ENCODE results near the gene NEFH.
A peak's percentile ranks its signal among the peaks of the same experiment; 100 is the strongest.

The NEFH gene

DNA sequence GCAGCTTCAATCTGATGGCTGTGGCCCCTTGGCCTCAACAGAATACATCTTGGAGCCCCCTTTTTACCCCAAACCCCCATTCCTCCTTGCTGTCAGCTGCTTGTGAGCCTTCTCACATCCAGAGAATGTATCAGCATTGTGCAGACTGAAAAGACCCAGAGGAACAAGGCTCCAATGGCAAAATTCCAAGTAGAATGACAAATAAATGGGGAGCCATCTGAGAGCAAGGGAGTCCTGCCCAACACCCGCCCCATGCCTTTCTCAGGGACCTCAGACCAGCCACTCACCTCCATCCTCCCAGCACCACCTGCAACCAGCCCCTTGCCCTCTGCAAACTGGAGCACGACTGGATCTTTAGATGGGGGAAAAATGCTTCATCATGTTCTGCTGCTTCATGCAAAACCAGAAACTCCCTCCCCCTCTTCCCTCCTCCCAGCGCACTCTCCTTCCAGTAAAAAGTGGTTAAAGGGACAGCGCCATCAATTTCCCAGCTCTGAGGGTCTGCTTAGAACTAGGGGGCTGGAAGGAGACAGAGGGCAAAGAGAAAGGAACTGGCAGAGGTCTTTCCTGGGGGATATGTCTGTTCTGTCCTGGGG lies 2.2 kb upstream of the NEFH start:
- no peak overlapping the region for H2BK15ac ChIP-seq (ENCODE audit: low read length)
- DNase-seq (ENCODE audit: low spot score) = no peak
- H3K27me3 ChIP-seq (ENCODE audit: control insufficient read depth in 3 of 3, insufficient read depth in 3 of 3, low read depth in 1 of 3, low read length in 3 of 3) = peaks cover 20 to 68% (median 46%) of the 10 kb centered on the region in 3 experiments
- H3K18ac ChIP-seq (ENCODE audit: low read length) = no peak overlapping the region
- H3K4me2 ChIP-seq (ENCODE audit: insufficient read depth, low read length, poor library complexity, severe bottlenecking) = no peak overlapping the region
- H3K9me3 ChIP-seq (replicated peaks in 1 of 2; ENCODE audit: control insufficient read depth in 2 of 2, insufficient read depth in 1 of 2, low read depth in 1 of 2, low read length in 2 of 2) = peaks cover 0 to 9% of the 10 kb centered on the region in 2 donors
- no peaks in the 10 kb centered on the region for H3K36me3 ChIP-seq (replicated peaks in 1 of 2; ENCODE audit: control insufficient read depth in 2 of 2, insufficient read depth in 2 of 2, low read length in 2 of 2)
- peaks cover 15 to 18% of the 10 kb centered on the region in 2 donors for H3K4me1 ChIP-seq (ENCODE audit: control insufficient read depth in 2 of 2, insufficient read depth in 1 of 2, low read depth in 1 of 2, low read length in 2 of 2)
- no peak overlapping the region for H3K23ac ChIP-seq (ENCODE audit: low read depth, low read length, poor library complexity)
- H3K4ac ChIP-seq (ENCODE audit: low read length) = no peak overlapping the region
- H3K4me3 ChIP-seq (ENCODE audit: low read length in 2 of 2) = no peak overlapping the region
- H2AFZ ChIP-seq (ENCODE audit: low read length) = no peak overlapping the region
- H2BK120ac ChIP-seq (ENCODE audit: low read depth, low read length) = no peak overlapping the region
- no peak overlapping the region for H3K9ac ChIP-seq (ENCODE audit: low read depth, low read length, poor library complexity)
- no peak overlapping the region for H4K91ac ChIP-seq (ENCODE audit: low read depth, low read length, poor library complexity)
- no peak overlapping the region for H2BK12ac ChIP-seq (ENCODE audit: low read length)
- H3K79me1 ChIP-seq (ENCODE audit: low read depth, low read length) = no peaks in the 10 kb centered on the region
- no CpG with 5 or more reads among the region's 4 CpGs for WGBS, 2 donors (ENCODE audit: extremely low coverage in 2 of 2, insufficient read length in 2 of 2, insufficient replicate concordance in 1 of 2)
- H3K14ac ChIP-seq (ENCODE audit: low read length) = no peak overlapping the region
- no peak overlapping the region for H4K8ac ChIP-seq (ENCODE audit: low read depth, low read length)
- no peak overlapping the region for H2BK5ac ChIP-seq (ENCODE audit: low read length)
- no peak overlapping the region for H3K27ac ChIP-seq (replicated peaks; ENCODE audit: low read length)
- H2AK5ac ChIP-seq (ENCODE audit: low read depth, low read length) = no peak overlapping the region

DNA sequence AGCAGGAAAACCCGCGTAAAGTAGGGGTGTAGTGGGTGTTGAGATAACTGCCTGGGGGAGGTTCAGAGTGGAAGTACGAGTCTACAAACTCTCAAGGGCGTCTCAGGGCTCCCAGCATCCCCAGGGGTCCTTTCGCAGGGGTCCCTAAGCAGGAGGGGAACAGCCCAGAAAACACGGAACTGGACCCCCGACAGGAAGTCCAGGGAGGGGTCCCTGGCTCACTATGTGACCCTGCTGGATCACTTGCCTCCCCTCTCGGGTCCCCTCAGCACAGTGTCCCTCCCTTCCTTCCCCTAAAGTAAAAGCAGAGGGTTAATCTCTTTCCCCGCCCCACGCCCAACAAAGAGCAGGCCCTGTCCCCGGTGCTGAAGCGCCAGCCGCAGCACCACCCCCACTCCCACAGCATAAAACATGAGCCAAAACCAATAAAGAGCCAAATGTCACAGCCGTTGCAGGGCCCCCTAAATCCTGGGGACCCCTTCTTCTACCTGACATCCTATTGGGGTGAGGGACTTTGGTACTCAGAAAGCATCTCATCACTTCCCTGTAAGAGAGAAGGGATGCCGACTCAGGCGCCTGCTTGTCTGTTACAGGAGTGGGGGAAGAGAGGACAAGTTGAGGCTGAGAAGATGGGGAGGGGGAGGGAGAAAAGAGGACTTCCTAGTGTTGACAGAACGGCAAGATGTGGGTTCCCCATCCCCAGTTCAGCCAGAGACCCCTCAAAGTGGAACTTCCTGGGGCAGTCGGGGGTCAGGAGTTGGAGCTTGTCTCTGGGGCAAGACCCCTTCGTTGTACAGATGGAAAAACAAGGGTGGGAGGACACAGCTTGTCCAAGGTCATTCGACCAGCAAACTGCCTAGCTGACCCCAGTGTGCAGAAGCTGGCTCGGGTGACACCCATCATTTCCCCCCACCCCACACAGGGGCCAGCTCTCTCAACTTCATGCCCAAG lies 1.4 kb upstream of the NEFH start:
- Histone ChIP-seq H2AK5ac (ENCODE audit: low read depth, low read length) (no peak overlapping the region), H4K8ac (ENCODE audit: low read depth, low read length) (no peak overlapping the region), H3K27me3 (ENCODE audit: control insufficient read depth in 3 of 3, insufficient read depth in 3 of 3, low read depth in 1 of 3, low read length in 3 of 3) (peaks cover 20 to 68% (median 46%) of the 10 kb centered on the region in 3 experiments), H2AFZ (ENCODE audit: low read length) (no peak overlapping the region), H3K27ac (replicated peaks; ENCODE audit: low read length) (no peak overlapping the region), H3K4me1 (ENCODE audit: control insufficient read depth in 2 of 2, insufficient read depth in 1 of 2, low read depth in 1 of 2, low read length in 2 of 2) (peaks cover 15 to 18% of the 10 kb centered on the region in 2 donors), H4K91ac (ENCODE audit: low read depth, low read length, poor library complexity) (no peak overlapping the region), H3K9me3 (replicated peaks in 1 of 2; ENCODE audit: control insufficient read depth in 2 of 2, insufficient read depth in 1 of 2, low read depth in 1 of 2, low read length in 2 of 2) (peaks cover 0 to 9% of the 10 kb centered on the region in 2 donors), H3K4me2 (ENCODE audit: insufficient read depth, low read length, poor library complexity, severe bottlenecking) (no peak overlapping the region), H3K79me1 (ENCODE audit: low read depth, low read length) (no peaks in the 10 kb centered on the region), H3K9ac (ENCODE audit: low read depth, low read length, poor library complexity) (no peak overlapping the region), H2BK12ac (ENCODE audit: low read length) (no peak overlapping the region), H3K18ac (ENCODE audit: low read length) (no peak overlapping the region), H3K36me3 (replicated peaks in 1 of 2; ENCODE audit: control insufficient read depth in 2 of 2, insufficient read depth in 2 of 2, low read length in 2 of 2) (no peaks in the 10 kb centered on the region), H3K4ac (ENCODE audit: low read length) (no peak overlapping the region), H2BK15ac (ENCODE audit: low read length) (no peak overlapping the region), H3K14ac (ENCODE audit: low read length) (no peak overlapping the region), H2BK5ac (ENCODE audit: low read length) (no peak overlapping the region), H3K23ac (ENCODE audit: low read depth, low read length, poor library complexity) (no peak overlapping the region), H3K4me3 (ENCODE audit: low read length in 2 of 2) (no peak overlapping the region), H2BK120ac (ENCODE audit: low read depth, low read length) (no peak overlapping the region)
- no CpG with 5 or more reads among the region's 21 CpGs for WGBS, 2 donors (ENCODE audit: extremely low coverage in 2 of 2, insufficient read length in 2 of 2, insufficient replicate concordance in 1 of 2)
- peak; percentile 63 for DNase-seq (ENCODE audit: low spot score)

DNA sequence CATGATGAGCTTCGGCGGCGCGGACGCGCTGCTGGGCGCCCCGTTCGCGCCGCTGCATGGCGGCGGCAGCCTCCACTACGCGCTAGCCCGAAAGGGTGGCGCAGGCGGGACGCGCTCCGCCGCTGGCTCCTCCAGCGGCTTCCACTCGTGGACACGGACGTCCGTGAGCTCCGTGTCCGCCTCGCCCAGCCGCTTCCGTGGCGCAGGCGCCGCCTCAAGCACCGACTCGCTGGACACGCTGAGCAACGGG lies 169 bp downstream of the NEFH start:
- no peak overlapping the region for H2BK12ac ChIP-seq (ENCODE audit: low read length)
- H3K9ac ChIP-seq (ENCODE audit: low read depth, low read length, poor library complexity) = peak overlapping the region; percentile 31
- H2BK120ac ChIP-seq (ENCODE audit: low read depth, low read length) = no peak overlapping the region
- peak overlapping the region; percentile 29 for H3K4me2 ChIP-seq (ENCODE audit: insufficient read depth, low read length, poor library complexity, severe bottlenecking)
- H2AK5ac ChIP-seq (ENCODE audit: low read depth, low read length) = no peak overlapping the region
- peaks cover 0 to 2% of the 10 kb centered on the region in 2 donors for H3K36me3 ChIP-seq (replicated peaks in 1 of 2; ENCODE audit: control insufficient read depth in 2 of 2, insufficient read depth in 2 of 2, low read length in 2 of 2)
- peak overlapping the region; percentile 60 for H3K18ac ChIP-seq (ENCODE audit: low read length)
- no peak overlapping the region for H4K8ac ChIP-seq (ENCODE audit: low read depth, low read length)
- H2BK5ac ChIP-seq (ENCODE audit: low read length) = no peak overlapping the region
- H3K9me3 ChIP-seq (replicated peaks in 1 of 2; ENCODE audit: control insufficient read depth in 2 of 2, insufficient read depth in 1 of 2, low read depth in 1 of 2, low read length in 2 of 2) = peaks cover 0 to 9% of the 10 kb centered on the region in 2 donors
- H3K27ac ChIP-seq (replicated peaks; ENCODE audit: low read length) = no peak overlapping the region
- peak overlapping the region; percentile 46 for H4K91ac ChIP-seq (ENCODE audit: low read depth, low read length, poor library complexity)
- no peak overlapping the region for H3K4ac ChIP-seq (ENCODE audit: low read length)
- H3K27me3 ChIP-seq (ENCODE audit: control insufficient read depth in 3 of 3, insufficient read depth in 3 of 3, low read depth in 1 of 3, low read length in 3 of 3) = peaks cover 20 to 65% (median 46%) of the 10 kb centered on the region in 3 experiments
- peak overlapping the region; percentile 86 for H2AFZ ChIP-seq (ENCODE audit: low read length)
- no CpG with 5 or more reads among the region's 39 CpGs for WGBS, 2 donors (ENCODE audit: extremely low coverage in 2 of 2, insufficient read length in 2 of 2, insufficient replicate concordance in 1 of 2)
- no peak overlapping the region for H2BK15ac ChIP-seq (ENCODE audit: low read length)
- no peak for DNase-seq (ENCODE audit: low spot score)
- H3K14ac ChIP-seq (ENCODE audit: low read length) = no peak overlapping the region
- H3K23ac ChIP-seq (ENCODE audit: low read depth, low read length, poor library complexity) = peak overlapping the region; percentile 82
- H3K79me1 ChIP-seq (ENCODE audit: low read depth, low read length) = no peaks in the 10 kb centered on the region
- H3K4me1 ChIP-seq (ENCODE audit: control insufficient read depth in 2 of 2, insufficient read depth in 1 of 2, low read depth in 1 of 2, low read length in 2 of 2) = peaks cover 15 to 18% of the 10 kb centered on the region in 2 donors
- H3K4me3 ChIP-seq (ENCODE audit: low read length in 2 of 2) = peak overlapping the region in 1 of 2 donors; percentile 39
